Esophagus muscularis mucosa (tissue), 4 donors: Measurements from ENCODE around the gene ADAM23. TPM values are rescaled to one million over a fixed set of nuclear protein-coding genes. Genes with fewer than 3 reads are reported as not detected.

Experiments
- DNase-seq: peaks from one replicate; pipeline ENCODE4 v3.0.0-alpha.2; 2017; ENCODE audit errors: extremely low spot score
- H3K27ac ChIP-seq, 4 donors: fragments of 200-600 bp; sonication (generic); replicated peaks in 1 of 4; 1 replicate in 3 of 4; 2 replicates in 1 of 4; pipeline ENCODE4 v1.5.1; 2016 to 2019; ENCODE audit warnings: mild to moderate bottlenecking in 1 of 4
- H3K27me3 ChIP-seq, 4 donors: fragments of 200-600 bp; sonication (generic); one replicate each; pipeline versions ENCODE4 v1.5.1 to v1.6.0; 2016 to 2019
- H3K36me3 ChIP-seq, 4 donors: fragments of 200-600 bp; sonication (generic); one replicate each; pipeline ENCODE4 v1.5.1; 2016 to 2019
- H3K4me1 ChIP-seq, 4 donors: fragments of 200-600 bp; sonication (generic); one replicate each; pipeline ENCODE4 v1.5.1; 2016 to 2019
- H3K4me3 ChIP-seq, 4 donors: fragments of 200-600 bp; sonication (generic); 1 replicate in 2 of 4; 2 replicates in 2 of 4; pipeline ENCODE4 v1.5.1; 2016 to 2019; ENCODE audit warnings: mild to moderate bottlenecking in 4 of 4, moderate library complexity in 1 of 4
- H3K9me3 ChIP-seq, 4 donors: fragments of 200-600 bp; sonication (generic); 1 replicate in 3 of 4; 2 replicates in 1 of 4; pipeline ENCODE4 v1.5.1; 2016 to 2019
- EP300 ChIP-seq: sonication (generic); formaldehyde crosslinking; IDR thresholded peaks from one replicate; pipeline ENCODE4 v1.6.1; 2017; ENCODE audit warnings: antibody characterized with exemption
- POLR2A ChIP-seq: fragments of 450-650 bp; IDR thresholded peaks from one replicate; pipeline ENCODE4 v1.6.1; 2017; ENCODE audit warnings: antibody characterized with exemption, moderate library complexity, mild to moderate bottlenecking, low read depth
- POLR2AphosphoS5 ChIP-seq, 2 donors: sonication (generic); formaldehyde crosslinking; IDR thresholded peaks; one replicate each; pipeline ENCODE4 v1.6.1; 2017; ENCODE audit warnings: antibody characterized with exemption in 2 of 2
- WGBS: methylation state at CpG from one replicate; pipeline ENCODE4 v1.1.5; 2018; 5-methylcytosine and 5-hydroxymethylcytosine counted together
- intact Hi-C: fragments of 100-400 bp; cut with DNase I; formaldehyde crosslinking; loops from one replicate; pipeline ENCODE4 v1.15.1; 2023
- total RNA-seq, 4 donors: library from RNA; depleted of rRNA; stranded (reverse); fragments of >200 nt; gene quantifications; one replicate each; pipeline versions ENCODE4 v1.1.0 to v1.2.1, GENCODE V29; 2016
- TF ChIP-seq, protein P1 (sequence below), 3 experiments: fragments of 200-600 bp in 2 of 3; fragments of 450-650 bp in 1 of 3; sonication (generic) in 2 of 3; IDR thresholded peaks; one replicate each; pipeline ENCODE4 v1.5.1; 2017 to 2019; ENCODE audit warnings: antibody characterized with exemption in 3 of 3, mild to moderate bottlenecking in 2 of 3, moderate library complexity in 1 of 3

Gene ADAM23
- total RNA-seq, 4 donors from 2014 or later: 1.5 to 3.0 (median 2.2) TPM

DNA sequence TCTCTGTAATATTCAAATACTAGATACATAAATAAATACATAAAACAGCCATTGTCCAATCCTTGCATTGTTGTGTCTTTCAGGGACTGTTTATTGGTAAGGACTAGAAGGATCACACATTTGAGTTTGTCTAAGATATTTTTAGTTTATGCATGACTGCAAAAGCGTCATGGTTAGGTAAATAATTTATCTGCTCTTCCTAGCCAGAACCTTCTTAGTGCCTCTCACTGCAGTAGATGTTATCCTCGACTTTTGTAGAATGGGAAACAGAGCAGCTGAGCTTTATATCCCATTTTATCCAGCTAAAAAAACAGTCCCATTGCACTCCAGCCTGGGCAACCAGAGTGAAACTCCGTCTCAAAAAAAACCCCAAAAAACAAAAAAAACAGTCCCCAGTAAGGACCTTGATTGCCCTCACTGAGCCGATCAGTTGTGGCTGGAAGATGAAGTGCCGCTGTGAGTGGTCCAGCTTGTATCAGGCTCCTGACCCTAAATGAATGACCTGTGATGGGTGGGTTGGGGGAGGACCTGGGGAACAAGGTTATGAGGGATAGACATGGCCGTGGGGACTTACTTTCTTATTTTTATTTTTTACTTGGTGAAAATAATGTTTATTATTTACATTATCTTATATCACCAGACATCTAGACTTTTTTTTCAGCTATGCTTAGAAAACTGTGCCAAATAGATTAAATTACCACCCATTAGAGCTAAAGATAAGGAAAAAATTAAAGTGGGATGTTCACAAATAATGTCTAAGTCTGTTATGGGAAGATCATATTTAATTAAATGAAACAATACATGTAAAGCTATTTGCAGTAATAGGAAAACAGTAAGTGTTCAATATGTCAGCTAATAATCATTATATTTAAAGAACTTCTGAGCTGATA lies 10.9 kb upstream of the ADAM23 start:
- DNase-seq: no peak
- Histone ChIP-seq H3K36me3 (no peaks in the 10 kb centered on the region), H3K4me1 (no peaks in the 10 kb centered on the region), H3K27me3 (peaks cover 0 to 7% (median 0%) of the 10 kb centered on the region in 4 donors), H3K4me3 (no peak overlapping the region), H3K9me3 (no peaks in the 10 kb centered on the region), H3K27ac (no peak overlapping the region)
- intact Hi-C loops: no loop called here
- 60% methylated on average over 6 of the region's 6 CpGs for WGBS
- TF ChIP-seq POLR2AphosphoS5 (IDR thresholded peaks at IDR 0.05): no peak
- TF ChIP-seq, protein P1, sequence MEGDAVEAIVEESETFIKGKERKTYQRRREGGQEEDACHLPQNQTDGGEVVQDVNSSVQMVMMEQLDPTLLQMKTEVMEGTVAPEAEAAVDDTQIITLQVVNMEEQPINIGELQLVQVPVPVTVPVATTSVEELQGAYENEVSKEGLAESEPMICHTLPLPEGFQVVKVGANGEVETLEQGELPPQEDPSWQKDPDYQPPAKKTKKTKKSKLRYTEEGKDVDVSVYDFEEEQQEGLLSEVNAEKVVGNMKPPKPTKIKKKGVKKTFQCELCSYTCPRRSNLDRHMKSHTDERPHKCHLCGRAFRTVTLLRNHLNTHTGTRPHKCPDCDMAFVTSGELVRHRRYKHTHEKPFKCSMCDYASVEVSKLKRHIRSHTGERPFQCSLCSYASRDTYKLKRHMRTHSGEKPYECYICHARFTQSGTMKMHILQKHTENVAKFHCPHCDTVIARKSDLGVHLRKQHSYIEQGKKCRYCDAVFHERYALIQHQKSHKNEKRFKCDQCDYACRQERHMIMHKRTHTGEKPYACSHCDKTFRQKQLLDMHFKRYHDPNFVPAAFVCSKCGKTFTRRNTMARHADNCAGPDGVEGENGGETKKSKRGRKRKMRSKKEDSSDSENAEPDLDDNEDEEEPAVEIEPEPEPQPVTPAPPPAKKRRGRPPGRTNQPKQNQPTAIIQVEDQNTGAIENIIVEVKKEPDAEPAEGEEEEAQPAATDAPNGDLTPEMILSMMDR (IDR thresholded peaks at IDR 0.05): no peak
- TF ChIP-seq EP300: no peak
- TF ChIP-seq POLR2A: no peak

DNA sequence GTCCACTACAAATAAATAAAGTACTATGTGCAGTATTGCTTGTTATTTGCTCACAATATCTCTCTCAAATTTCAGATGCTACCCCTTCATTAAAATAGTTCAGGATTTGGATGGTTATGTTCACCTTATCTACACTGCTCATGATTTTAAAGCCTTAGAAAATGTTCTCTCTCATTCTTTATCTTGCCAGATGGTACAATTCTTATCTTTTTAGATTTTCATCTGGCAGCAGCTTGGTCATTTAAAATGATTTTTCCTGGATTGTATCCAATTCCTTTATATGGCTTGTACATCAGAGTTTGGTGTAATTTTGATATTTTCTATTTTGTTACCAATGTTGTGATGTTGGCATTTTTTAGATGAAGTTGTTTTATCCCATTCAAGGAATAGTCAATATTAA lies 10.1 kb upstream of the ADAM23 start:
- no peaks in the 10 kb centered on the region for H3K4me1 ChIP-seq
- no peak for DNase-seq
- TF ChIP-seq POLR2AphosphoS5 (IDR thresholded peaks at IDR 0.05) (no peak), EP300 (no peak), POLR2A (no peak)
- TF ChIP-seq, protein P1 (IDR thresholded peaks at IDR 0.05): no peak
- H3K27me3 ChIP-seq: peaks cover 0 to 9% (median under 1%) of the 10 kb centered on the region in 4 donors
- intact Hi-C loops: no loop called here
- no peaks in the 10 kb centered on the region for H3K9me3 ChIP-seq
- no peak overlapping the region for H3K27ac ChIP-seq
- H3K4me3 ChIP-seq: no peak overlapping the region
- H3K36me3 ChIP-seq: no peaks in the 10 kb centered on the region

DNA sequence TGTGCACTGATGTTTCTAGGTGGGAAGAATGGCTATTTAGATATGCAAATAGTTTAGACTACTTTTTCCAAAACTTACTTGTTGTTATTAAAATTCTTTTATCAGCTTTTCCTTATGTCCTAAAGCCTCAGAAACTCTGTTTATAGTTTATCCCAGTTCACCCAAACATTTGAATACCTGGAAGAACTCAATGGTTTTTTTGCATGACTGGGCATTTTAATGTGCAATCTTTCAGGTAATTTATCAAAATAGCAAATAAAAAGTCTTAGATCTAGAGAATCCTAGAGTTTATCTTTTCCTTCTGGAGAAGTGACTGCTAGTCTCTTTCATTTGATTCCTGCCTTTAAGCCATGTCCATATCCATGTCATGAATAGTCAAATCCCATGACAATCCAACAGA lies 9.6 kb upstream of the ADAM23 start:
- DNase-seq: no peak
- no peak for TF ChIP-seq POLR2AphosphoS5 (IDR thresholded peaks at IDR 0.05)
- TF ChIP-seq, protein P1 (IDR thresholded peaks at IDR 0.05): no peak
- no peak for TF ChIP-seq POLR2A
- TF ChIP-seq EP300: no peak
- no peaks in the 10 kb centered on the region for H3K4me1 ChIP-seq
- H3K9me3 ChIP-seq: no peaks in the 10 kb centered on the region
- no peaks in the 10 kb centered on the region for H3K36me3 ChIP-seq
- H3K27me3 ChIP-seq: peaks cover 0 to 11% (median 2%) of the 10 kb centered on the region in 4 donors
- no peak overlapping the region for H3K27ac ChIP-seq
- intact Hi-C loops: no loop called here
- H3K4me3 ChIP-seq: no peak overlapping the region

DNA sequence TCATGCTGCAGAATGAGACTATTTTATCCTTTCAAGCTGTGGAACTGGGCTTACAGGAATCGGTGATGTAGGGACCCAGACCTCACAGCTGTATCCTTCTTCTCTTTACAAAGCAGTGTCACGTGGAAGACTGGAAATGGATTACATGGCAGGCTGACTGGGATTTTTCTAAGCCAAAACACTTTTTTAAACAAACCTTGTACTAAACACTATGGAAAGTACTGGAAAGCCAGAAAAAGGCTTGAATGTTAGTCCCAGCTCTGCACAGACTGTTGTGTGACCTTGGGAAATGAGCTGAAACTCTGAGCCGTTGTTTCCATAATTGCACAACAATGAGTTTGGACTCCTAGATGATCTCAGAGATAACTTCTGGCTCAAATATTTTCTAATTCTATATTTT lies 7.6 kb upstream of the ADAM23 start:
- intact Hi-C loops: no loop called here
- H3K36me3 ChIP-seq: no peaks in the 10 kb centered on the region
- H3K4me1 ChIP-seq: no peaks in the 10 kb centered on the region
- TF ChIP-seq POLR2A (no peak), EP300 (no peak), POLR2AphosphoS5 (IDR thresholded peaks at IDR 0.05) (no peak)
- TF ChIP-seq, protein P1 (IDR thresholded peaks at IDR 0.05): no peak
- H3K4me3 ChIP-seq: no peak overlapping the region
- DNase-seq: no peak
- H3K27me3 ChIP-seq: peaks cover 0 to 29% (median 2%) of the 10 kb centered on the region in 4 donors
- H3K27ac ChIP-seq: no peak overlapping the region
- no peaks in the 10 kb centered on the region for H3K9me3 ChIP-seq
- WGBS: 27% methylated on average over 3 of the region's 3 CpGs
